Panc1 (cell line): ENCODE measurements around the gene KIR2DL1.

Source experiments
- CTCF ChIP-seq: fragments of 450-650 bp; IDR thresholded peaks from 2 replicates; pipeline ENCODE4 v1.5.1; 2017; ENCODE audit warnings: mild to moderate bottlenecking
- POLR2AphosphoS5 ChIP-seq: IDR thresholded peaks from 2 replicates; pipeline ENCODE4 v1.6.1; 2012; ENCODE audit warnings: mild to moderate bottlenecking, low read depth, low read length, moderate library complexity
- TCF7L2 ChIP-seq: IDR thresholded peaks from 2 replicates; pipeline ENCODE4 v1.6.1; 2011; ENCODE audit warnings: mild to moderate bottlenecking, low read depth, low read length, inconsistent platforms
- TF ChIP-seq, protein P1 (sequence below), 2 experiments: IDR thresholded peaks; 2 replicates each; pipeline ENCODE4 v1.6.1; 2011 to 2012; ENCODE audit warnings: low read depth in 2 of 2, control low read depth in 1 of 2, low read length in 1 of 2, mild to moderate bottlenecking in 1 of 2, moderate library complexity in 1 of 2; ENCODE audit not compliant: insufficient read depth in 1 of 2

DNA sequence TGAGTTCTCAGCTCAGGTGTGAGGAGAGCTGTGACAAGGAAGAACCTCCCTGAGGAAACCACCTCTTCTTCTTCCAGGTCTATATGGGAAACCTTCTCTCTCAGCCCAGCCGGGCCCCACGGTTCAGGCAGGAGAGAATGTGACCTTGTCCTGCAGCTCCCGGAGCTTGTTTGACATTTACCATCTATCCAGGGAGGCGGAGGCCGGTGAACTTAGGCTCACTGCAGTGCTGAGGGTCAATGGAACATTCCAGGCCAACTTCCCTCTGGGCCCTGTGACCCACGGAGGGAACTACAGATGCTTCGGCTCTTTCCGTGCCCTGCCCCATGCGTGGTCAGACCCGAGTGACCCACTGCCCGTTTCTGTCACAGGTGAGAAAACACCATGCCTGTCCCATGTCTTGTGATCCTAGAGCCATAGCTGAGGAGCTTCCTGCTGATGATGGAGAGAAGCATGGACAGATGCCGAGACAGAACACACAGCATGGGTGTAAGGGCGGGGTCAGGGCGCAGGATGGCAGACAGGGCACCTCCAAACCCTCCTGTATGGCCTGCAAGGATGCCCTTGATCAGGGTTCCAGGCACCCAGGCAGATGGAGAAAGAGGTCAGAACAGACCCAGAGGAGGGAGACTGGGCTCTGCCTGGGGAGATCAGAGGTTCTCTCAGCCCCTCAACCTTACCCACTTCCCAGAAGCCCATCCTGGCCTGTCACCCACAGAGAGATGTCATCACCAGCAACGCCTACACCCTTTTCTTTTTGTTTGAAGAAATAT lies 40.0 kb upstream of the KIR2DL1 start:
- TF ChIP-seq CTCF (no peak), TCF7L2 (no peak), POLR2AphosphoS5 (no peak)
- TF ChIP-seq, protein P1, sequence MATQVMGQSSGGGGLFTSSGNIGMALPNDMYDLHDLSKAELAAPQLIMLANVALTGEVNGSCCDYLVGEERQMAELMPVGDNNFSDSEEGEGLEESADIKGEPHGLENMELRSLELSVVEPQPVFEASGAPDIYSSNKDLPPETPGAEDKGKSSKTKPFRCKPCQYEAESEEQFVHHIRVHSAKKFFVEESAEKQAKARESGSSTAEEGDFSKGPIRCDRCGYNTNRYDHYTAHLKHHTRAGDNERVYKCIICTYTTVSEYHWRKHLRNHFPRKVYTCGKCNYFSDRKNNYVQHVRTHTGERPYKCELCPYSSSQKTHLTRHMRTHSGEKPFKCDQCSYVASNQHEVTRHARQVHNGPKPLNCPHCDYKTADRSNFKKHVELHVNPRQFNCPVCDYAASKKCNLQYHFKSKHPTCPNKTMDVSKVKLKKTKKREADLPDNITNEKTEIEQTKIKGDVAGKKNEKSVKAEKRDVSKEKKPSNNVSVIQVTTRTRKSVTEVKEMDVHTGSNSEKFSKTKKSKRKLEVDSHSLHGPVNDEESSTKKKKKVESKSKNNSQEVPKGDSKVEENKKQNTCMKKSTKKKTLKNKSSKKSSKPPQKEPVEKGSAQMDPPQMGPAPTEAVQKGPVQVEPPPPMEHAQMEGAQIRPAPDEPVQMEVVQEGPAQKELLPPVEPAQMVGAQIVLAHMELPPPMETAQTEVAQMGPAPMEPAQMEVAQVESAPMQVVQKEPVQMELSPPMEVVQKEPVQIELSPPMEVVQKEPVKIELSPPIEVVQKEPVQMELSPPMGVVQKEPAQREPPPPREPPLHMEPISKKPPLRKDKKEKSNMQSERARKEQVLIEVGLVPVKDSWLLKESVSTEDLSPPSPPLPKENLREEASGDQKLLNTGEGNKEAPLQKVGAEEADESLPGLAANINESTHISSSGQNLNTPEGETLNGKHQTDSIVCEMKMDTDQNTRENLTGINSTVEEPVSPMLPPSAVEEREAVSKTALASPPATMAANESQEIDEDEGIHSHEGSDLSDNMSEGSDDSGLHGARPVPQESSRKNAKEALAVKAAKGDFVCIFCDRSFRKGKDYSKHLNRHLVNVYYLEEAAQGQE (IDR thresholded peaks at IDR 0.05; ENCODE audit: insufficient read depth in 1 of 2, low read depth in 2 of 2, low read length in 1 of 2): no peak
